ENCODE data around the gene LRIG2. TPM values are rescaled to one million over a fixed set of nuclear protein-coding genes. Genes with fewer than 3 reads are reported as not detected.

LRIG2 gene
- total and polyA plus RNA-seq, 2 donors (not counting 1 experiment from before 2014, with no cell fraction given): 9.4 to 14.7 TPM

DNA sequence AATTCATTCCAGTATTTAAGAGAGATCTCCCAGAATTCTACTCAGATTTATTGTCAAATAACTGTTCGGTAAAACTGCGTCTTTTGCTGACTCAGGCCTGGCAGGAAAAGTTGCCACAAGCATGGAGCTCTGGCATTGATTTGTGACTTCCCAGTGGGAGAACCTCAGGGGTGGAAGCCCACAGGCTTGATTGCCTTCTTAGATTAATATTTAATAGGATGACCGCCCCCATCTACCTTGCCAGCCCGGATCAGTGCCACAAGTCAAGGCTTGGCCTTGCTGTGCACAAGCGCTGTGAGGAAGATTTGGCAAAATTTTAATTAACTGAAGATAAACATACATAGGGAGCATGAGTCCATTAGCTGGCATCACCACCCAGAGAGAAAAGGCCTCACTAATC, 93.5 kb downstream of the LRIG2 start:
- no peak for DNase-seq (ENCODE audit: low read depth in 2 of 2)
- Histone ChIP-seq H3K9me3 (ENCODE audit: control insufficient read depth, insufficient read depth, low read depth, low read length) (no peaks in the 10 kb centered on the region), H3K9ac (ENCODE audit: insufficient read depth, low read length) (no peak overlapping the region), H2AFZ (ENCODE audit: low read length) (no peak overlapping the region), H3K79me2 (ENCODE audit: control insufficient read depth, insufficient read depth, low read length) (no peaks in the 10 kb centered on the region), H3K4me1 (ENCODE audit: control insufficient read depth, extremely low read depth, insufficient read depth, low read length) (no peaks in the 10 kb centered on the region), H3K36me3 (ENCODE audit: control insufficient read depth, insufficient read depth, low read length) (no peaks in the 10 kb centered on the region), H3K4me2 (ENCODE audit: extremely low read depth, insufficient read depth, low read length) (no peak overlapping the region), H4K20me1 (ENCODE audit: control insufficient read depth, extremely low read depth, insufficient read depth, low read length) (no peaks in the 10 kb centered on the region), H3K4me3 (replicated peaks in 1 of 4; ENCODE audit: control extremely low read depth in 1 of 4, insufficient read depth in 1 of 4, low read depth in 3 of 4, low read length in 4 of 4) (no peak overlapping the region), H3K27ac (ENCODE audit: insufficient read depth, low read length) (no peak overlapping the region), H3K27me3 (ENCODE audit: control insufficient read depth, insufficient read depth, low read length) (no peaks in the 10 kb centered on the region)
- TF ChIP-seq, protein P1, sequence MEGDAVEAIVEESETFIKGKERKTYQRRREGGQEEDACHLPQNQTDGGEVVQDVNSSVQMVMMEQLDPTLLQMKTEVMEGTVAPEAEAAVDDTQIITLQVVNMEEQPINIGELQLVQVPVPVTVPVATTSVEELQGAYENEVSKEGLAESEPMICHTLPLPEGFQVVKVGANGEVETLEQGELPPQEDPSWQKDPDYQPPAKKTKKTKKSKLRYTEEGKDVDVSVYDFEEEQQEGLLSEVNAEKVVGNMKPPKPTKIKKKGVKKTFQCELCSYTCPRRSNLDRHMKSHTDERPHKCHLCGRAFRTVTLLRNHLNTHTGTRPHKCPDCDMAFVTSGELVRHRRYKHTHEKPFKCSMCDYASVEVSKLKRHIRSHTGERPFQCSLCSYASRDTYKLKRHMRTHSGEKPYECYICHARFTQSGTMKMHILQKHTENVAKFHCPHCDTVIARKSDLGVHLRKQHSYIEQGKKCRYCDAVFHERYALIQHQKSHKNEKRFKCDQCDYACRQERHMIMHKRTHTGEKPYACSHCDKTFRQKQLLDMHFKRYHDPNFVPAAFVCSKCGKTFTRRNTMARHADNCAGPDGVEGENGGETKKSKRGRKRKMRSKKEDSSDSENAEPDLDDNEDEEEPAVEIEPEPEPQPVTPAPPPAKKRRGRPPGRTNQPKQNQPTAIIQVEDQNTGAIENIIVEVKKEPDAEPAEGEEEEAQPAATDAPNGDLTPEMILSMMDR (conservative IDR thresholded peaks at IDR 0.05 in 1 of 2, IDR thresholded peaks at IDR 0.05 in 1 of 2; ENCODE audit: low read depth in 1 of 2, low read length in 2 of 2): no peak
- TF ChIP-seq EZH2 (IDR thresholded peaks at IDR 0.05; ENCODE audit: low read length, missing control alignments): no peak

- no peaks in the 10 kb centered on the region for H3K9me3 ChIP-seq (ENCODE audit: control insufficient read depth, insufficient read depth, low read depth, low read length)
- H3K9ac ChIP-seq (ENCODE audit: insufficient read depth, low read length): no peak overlapping the region
- H3K4me1 ChIP-seq (ENCODE audit: control insufficient read depth, extremely low read depth, insufficient read depth, low read length): no peaks in the 10 kb centered on the region
- no peak overlapping the region for H2AFZ ChIP-seq (ENCODE audit: low read length)
- H3K4me3 ChIP-seq (replicated peaks in 1 of 4; ENCODE audit: control extremely low read depth in 1 of 4, insufficient read depth in 1 of 4, low read depth in 3 of 4, low read length in 4 of 4): no peak overlapping the region
- no peaks in the 10 kb centered on the region for H4K20me1 ChIP-seq (ENCODE audit: control insufficient read depth, extremely low read depth, insufficient read depth, low read length)
- H3K27me3 ChIP-seq (ENCODE audit: control insufficient read depth, insufficient read depth, low read length): no peaks in the 10 kb centered on the region
- no peaks in the 10 kb centered on the region for H3K36me3 ChIP-seq (ENCODE audit: control insufficient read depth, insufficient read depth, low read length)
- no peak for DNase-seq (ENCODE audit: low read depth in 2 of 2)
- no peak for TF ChIP-seq EZH2 (IDR thresholded peaks at IDR 0.05; ENCODE audit: low read length, missing control alignments)
- TF ChIP-seq, protein P1 (conservative IDR thresholded peaks at IDR 0.05 in 1 of 2, IDR thresholded peaks at IDR 0.05 in 1 of 2; ENCODE audit: low read depth in 1 of 2, low read length in 2 of 2): no peak
- H3K79me2 ChIP-seq (ENCODE audit: control insufficient read depth, insufficient read depth, low read length): no peaks in the 10 kb centered on the region
- no peak overlapping the region for H3K27ac ChIP-seq (ENCODE audit: insufficient read depth, low read length)
- no peak overlapping the region for H3K4me2 ChIP-seq (ENCODE audit: extremely low read depth, insufficient read depth, low read length)
These were observed 95.9 kb downstream of the LRIG2 start for GRCh38 chr1:113168946-113169345.

- no peaks in the 10 kb centered on the region for H3K9me3 ChIP-seq (ENCODE audit: control insufficient read depth, insufficient read depth, low read depth, low read length)
- H3K27me3 ChIP-seq (ENCODE audit: control insufficient read depth, insufficient read depth, low read length): no peaks in the 10 kb centered on the region
- H3K4me2 ChIP-seq (ENCODE audit: extremely low read depth, insufficient read depth, low read length): no peak overlapping the region
- no peaks in the 10 kb centered on the region for H4K20me1 ChIP-seq (ENCODE audit: control insufficient read depth, extremely low read depth, insufficient read depth, low read length)
- H3K4me1 ChIP-seq (ENCODE audit: control insufficient read depth, extremely low read depth, insufficient read depth, low read length): no peaks in the 10 kb centered on the region
- no peaks in the 10 kb centered on the region for H3K36me3 ChIP-seq (ENCODE audit: control insufficient read depth, insufficient read depth, low read length)
- no peak overlapping the region for H3K9ac ChIP-seq (ENCODE audit: insufficient read depth, low read length)
- H3K79me2 ChIP-seq (ENCODE audit: control insufficient read depth, insufficient read depth, low read length): no peaks in the 10 kb centered on the region
- H3K4me3 ChIP-seq (replicated peaks in 1 of 4; ENCODE audit: control extremely low read depth in 1 of 4, insufficient read depth in 1 of 4, low read depth in 3 of 4, low read length in 4 of 4): no peak overlapping the region
- H2AFZ ChIP-seq (ENCODE audit: low read length): no peak overlapping the region
- H3K27ac ChIP-seq (ENCODE audit: insufficient read depth, low read length): no peak overlapping the region
- no peak for DNase-seq (ENCODE audit: low read depth in 2 of 2)
- TF ChIP-seq, protein P1 (conservative IDR thresholded peaks at IDR 0.05 in 1 of 2, IDR thresholded peaks at IDR 0.05 in 1 of 2; ENCODE audit: low read depth in 1 of 2, low read length in 2 of 2): no peak
- TF ChIP-seq EZH2 (IDR thresholded peaks at IDR 0.05; ENCODE audit: low read length, missing control alignments): no peak
These were observed 96.6 kb downstream of the LRIG2 start for GRCh38 chr1:113169591-113169990.
